ENCODE measurements around the gene SMDT1.

The SMDT1 gene

DNA sequence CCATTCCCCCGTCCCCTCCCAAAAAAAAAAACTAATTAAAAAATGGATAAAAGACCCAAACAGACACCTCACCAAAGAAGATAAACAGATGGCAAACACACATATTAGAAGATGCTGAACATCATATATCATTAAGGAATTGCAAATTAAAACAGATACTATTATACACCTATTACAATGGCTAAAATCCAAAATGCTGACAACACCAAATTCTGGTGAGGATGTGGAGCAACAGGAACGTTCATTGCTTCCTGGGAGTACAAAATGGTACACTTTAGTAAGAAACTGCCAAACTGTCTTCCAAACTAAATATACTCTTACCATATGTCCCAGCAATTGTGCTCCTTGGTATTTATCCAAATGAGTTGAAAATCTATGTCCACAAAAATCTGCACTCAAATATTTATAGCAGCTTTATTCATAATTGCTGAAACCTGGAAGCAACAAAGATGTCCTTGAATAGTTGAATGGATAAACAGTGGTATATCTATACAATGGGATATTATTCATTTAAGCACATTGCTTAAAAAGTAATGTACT lies 28.8 kb upstream of the SMDT1 start:
- TF ChIP-seq, protein P1, sequence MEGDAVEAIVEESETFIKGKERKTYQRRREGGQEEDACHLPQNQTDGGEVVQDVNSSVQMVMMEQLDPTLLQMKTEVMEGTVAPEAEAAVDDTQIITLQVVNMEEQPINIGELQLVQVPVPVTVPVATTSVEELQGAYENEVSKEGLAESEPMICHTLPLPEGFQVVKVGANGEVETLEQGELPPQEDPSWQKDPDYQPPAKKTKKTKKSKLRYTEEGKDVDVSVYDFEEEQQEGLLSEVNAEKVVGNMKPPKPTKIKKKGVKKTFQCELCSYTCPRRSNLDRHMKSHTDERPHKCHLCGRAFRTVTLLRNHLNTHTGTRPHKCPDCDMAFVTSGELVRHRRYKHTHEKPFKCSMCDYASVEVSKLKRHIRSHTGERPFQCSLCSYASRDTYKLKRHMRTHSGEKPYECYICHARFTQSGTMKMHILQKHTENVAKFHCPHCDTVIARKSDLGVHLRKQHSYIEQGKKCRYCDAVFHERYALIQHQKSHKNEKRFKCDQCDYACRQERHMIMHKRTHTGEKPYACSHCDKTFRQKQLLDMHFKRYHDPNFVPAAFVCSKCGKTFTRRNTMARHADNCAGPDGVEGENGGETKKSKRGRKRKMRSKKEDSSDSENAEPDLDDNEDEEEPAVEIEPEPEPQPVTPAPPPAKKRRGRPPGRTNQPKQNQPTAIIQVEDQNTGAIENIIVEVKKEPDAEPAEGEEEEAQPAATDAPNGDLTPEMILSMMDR (IDR thresholded peaks at IDR 0.05; ENCODE audit: control extremely low read depth, extremely low read depth, low read depth, missing control alignments), result no peak
- no peak for DNase-seq (ENCODE audit: extremely low spot score)
- POLR2A ChIA-PET, result no interaction called here
- CTCF ChIA-PET, result no interaction called here

DNA sequence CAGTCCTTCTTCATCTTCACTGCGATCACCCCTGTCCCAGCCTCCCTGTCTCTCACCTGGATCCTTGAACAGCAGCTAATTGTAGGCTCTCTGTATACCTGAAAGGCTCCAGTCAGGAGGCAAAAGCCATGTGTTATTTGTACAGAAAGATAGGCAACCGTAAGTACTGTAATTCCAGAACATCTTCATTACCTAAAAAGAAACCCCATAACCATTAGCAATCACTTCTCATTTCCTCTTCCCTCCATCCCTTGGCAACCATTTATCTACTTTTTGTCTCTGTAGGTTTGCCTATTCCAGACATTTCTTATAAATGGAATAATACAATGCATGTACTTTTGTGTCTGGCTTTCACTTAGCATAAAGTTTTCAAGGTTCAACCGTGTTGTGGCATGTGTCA lies 26.7 kb upstream of the SMDT1 start:
- TF ChIP-seq, protein P1 (IDR thresholded peaks at IDR 0.05; ENCODE audit: control extremely low read depth, extremely low read depth, low read depth, missing control alignments), result no peak
- POLR2A ChIA-PET, result no interaction called here
- CTCF ChIA-PET, result interaction anchor here (1.6 kb wide), 1 partner anchor 60 kb away, joined by 3 read pairs; no protein-coding TSS in a partner anchor
- DNase-seq (ENCODE audit: extremely low spot score), result no peak

DNA sequence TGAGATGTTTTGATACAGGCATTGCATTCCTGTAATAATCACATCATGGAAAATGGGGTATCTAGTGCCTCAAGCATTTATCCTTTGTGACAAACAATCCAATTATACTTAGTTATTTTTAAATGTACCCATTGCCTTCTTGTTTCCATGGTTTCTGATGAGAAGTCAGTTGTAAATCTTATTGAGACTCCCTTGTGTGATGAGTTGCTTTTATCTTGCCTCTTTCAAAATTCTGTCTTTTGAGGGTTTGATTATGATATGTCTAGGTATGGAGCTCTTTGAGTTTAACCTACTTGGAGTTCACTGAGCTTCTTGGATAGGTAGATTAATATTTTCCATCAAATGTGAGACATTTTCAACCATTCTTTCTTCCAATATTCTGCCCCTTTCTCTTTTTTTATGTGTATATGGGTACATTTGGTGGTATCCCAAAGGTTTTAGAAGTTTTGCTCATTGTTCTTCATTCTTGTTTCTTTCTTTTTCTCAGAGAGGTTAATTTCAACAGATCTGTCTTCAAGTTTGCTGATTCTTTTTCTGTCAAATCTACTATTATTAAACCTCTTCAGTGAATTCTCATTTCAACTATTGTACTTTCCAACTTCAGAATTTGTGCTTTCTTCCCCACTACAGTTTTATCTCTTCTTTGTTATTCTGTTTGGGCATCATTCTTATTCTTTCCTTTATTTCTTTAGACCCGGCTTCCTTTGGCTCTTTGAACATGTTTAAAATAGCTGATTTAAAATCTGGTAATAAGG lies 22.6 kb upstream of the SMDT1 start:
- TF ChIP-seq, protein P1 (IDR thresholded peaks at IDR 0.05; ENCODE audit: control extremely low read depth, extremely low read depth, low read depth, missing control alignments), result no peak
- DNase-seq (ENCODE audit: extremely low spot score), result no peak
- ChIA-PET POLR2A (no interaction called here), CTCF (interaction anchor here (1.2 kb wide), 1 partner anchor 10 kb away, joined by 3 read pairs; no protein-coding TSS in a partner anchor)

DNA sequence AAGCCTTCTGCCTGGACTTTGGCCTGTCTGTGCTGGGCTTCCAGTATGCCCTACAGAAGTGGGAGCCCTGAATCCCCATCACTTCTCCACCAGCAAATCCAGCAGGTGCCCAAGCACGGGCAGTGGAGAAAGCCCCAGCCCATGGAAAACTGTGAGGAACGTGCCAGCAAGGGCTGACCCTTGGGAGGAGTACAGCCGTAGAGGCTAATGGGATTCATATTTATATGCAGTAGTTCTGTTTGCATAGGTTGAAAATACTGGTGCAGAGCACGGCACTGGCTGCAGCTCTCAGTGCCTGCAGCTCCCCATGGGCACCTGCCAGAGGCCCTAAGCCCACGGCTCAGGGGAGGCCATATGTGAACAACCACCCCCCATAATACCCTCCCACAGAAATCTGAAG lies 19.0 kb upstream of the SMDT1 start:
- TF ChIP-seq, protein P1 (IDR thresholded peaks at IDR 0.05; ENCODE audit: control extremely low read depth, extremely low read depth, low read depth, missing control alignments), result no peak
- no peak for DNase-seq (ENCODE audit: extremely low spot score)
- ChIA-PET POLR2A (no interaction called here), CTCF (interaction anchor here (1.3 kb wide), 3 partner anchors 10 to 102 kb away, joined by 3 to 4 read pairs (median 3); partner anchors contain the start of gene NAGA)

DNA sequence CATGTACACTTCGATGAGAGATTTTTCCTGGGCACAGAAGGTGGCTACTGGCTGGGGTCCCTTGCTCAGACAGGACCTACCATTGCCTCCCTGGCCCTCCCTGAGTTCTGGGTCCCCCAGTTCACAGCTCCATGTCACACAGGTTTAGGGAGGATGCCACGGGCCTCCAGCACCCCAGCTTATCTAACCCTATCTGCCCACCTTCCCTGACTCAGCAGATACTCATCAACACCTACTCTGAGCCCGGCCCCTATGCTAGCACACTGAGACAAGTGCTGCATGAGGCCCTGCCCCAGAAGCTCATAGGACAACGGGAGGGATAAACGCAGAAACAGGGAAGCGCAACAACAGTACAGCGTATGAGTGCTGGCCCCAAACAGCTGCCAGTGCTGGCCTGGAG lies 18.5 kb upstream of the SMDT1 start:
- CTCF ChIA-PET, result interaction anchor here (1.3 to 1.4 kb wide), 3 partner anchors 9 to 103 kb away, joined by 3 to 4 read pairs (median 3); partner anchors contain the start of gene NAGA
- DNase-seq (ENCODE audit: extremely low spot score), result no peak
- TF ChIP-seq, protein P1 (IDR thresholded peaks at IDR 0.05; ENCODE audit: control extremely low read depth, extremely low read depth, low read depth, missing control alignments), result no peak
- POLR2A ChIA-PET, result no interaction called here

DNA sequence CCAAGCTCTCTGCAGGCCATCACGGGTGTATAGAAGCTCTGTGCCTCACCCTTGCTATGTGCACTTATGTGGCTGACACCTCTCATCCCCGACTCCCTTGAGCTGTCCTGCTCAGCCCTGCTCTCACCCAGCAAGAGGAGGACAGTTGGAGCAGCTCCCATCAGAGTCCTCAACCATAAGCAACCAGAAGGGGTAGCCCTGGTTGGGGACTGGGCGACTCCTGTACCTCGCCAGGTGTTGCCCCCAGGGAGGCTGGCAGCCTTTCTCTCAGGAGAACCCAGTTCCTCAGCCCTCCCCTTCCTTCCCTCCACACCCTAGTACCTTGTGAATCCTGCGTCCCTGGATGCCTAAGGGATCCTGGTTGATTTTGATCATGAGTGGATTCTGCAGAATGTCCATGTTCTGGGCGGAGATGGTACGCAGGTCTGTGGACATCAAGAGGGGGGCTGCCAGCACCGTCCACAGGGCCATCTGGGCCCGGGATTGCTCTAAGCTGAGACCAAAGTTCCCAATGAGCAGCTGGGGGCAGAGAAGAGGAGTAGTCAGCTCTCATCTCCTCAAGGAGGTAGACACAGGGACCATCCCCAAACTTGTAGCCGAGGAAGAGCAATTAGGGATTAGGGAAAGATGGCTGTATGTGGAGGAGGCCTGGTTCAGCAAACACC lies 16.9 kb upstream of the SMDT1 start:
- DNase-seq (ENCODE audit: extremely low spot score), result peak; percentile 14
- TF ChIP-seq, protein P1 (IDR thresholded peaks at IDR 0.05; ENCODE audit: control extremely low read depth, extremely low read depth, low read depth, missing control alignments), result no peak
- POLR2A ChIA-PET, result no interaction called here
- CTCF ChIA-PET, result interaction anchor here (0.9 to 1.4 kb wide), 5 partner anchors 13 to 130 kb away, joined by 3 to 4 read pairs (median 3); no protein-coding TSS in a partner anchor

All from GM10248 (cell line).